HCT116 (cell line): ENCODE measurements around the gene YIPF2. TPM values are rescaled to one million over a fixed set of nuclear protein-coding genes. Genes with fewer than 3 reads are reported as not detected.
"Not testable (repeated sequence)": the region's sequence is repeated elsewhere in the genome, so short reads cannot be mapped to it uniquely, and the experiment has no call there.

Experiments
- ATAC-seq: fragments of 200-7000 bp; cut with Tn5 transposase; 2 replicates; pipeline ENCODE4 v1.9.1; 2020; ENCODE audit warnings: mild to moderate bottlenecking, moderate library complexity
- BruUV-seq: library from RNA; stranded (reverse); fragments of 400-500 nt; replicated peaks from 2 replicates; lab custom pipeline; 2021; lab: Mats Ljungman, UMichigan
- CTCF ChIA-PET: fragments of 300-600 bp; sonication (Branson Sonifier 250); formaldehyde crosslinking; loops from one replicate; lab custom pipeline; 2021; ENCODE audit warnings: antibody characterized with exemption; lab: Charles Lee
- POLR2A ChIA-PET: fragments of 300-600, 350-600 bp; sonication (Branson Sonifier 250); formaldehyde crosslinking; loops from one replicate; lab custom pipeline; 2021; ENCODE audit warnings: antibody characterized with exemption; lab: Charles Lee
- RAD21 ChIA-PET, 2 experiments: fragments of 300-600 bp; sonication (Branson Sonifier 250); formaldehyde crosslinking; loops; one replicate each; lab custom pipeline; 2023; ENCODE audit warnings: low total read pairs in 2 of 2; ENCODE audit not compliant: uncharacterized antibody in 2 of 2, unreplicated experiment in 2 of 2, low non-redundant PET in 1 of 2; lab: Charles Lee
- DNase-seq: peaks from one replicate; pipeline ENCODE4 v3.0.0-alpha.2; 2010; ENCODE audit warnings: low read depth, low spot score
- H2AFZ ChIP-seq: fragments of 200-600 bp; shearing (Covaris generic), sonication (generic); 2 replicates; pipeline ENCODE4 v1.6.1; 2017; ENCODE audit warnings: low read depth, mixed run types, mixed read lengths, antibody characterized with exemption, low read length; ENCODE audit not compliant: poor library complexity, severe bottlenecking
- H3K27ac ChIP-seq: 2 replicates; pipeline ENCODE4 v1.5.1; 2012; ENCODE audit warnings: low read depth, low read length
- H3K27me3 ChIP-seq: fragments of 200-600 bp; sonication (generic); 2 replicates; pipeline ENCODE4 v1.6.1; 2016; ENCODE audit warnings: mixed run types, low read length, mixed read lengths; ENCODE audit not compliant: insufficient read depth
- H3K36me3 ChIP-seq, 2 experiments: fragments of 200-500 bp in 1 of 2; fragments of 200-600 bp in 1 of 2; sonication (Bioruptor generic) in 1 of 2; sonication (generic) in 1 of 2; 2 replicates each; pipeline versions ENCODE4 v1.5.1 to v1.6.1; 2014 to 2016; ENCODE audit warnings: low read length in 2 of 2, inconsistent platforms in 1 of 2, mixed read lengths in 1 of 2, mixed run types in 1 of 2; ENCODE audit not compliant: insufficient read depth in 2 of 2, control insufficient read depth in 1 of 2
- H3K4me1 ChIP-seq, 2 experiments: fragments of 200-600 bp in 1 of 2; sonication (generic) in 1 of 2; 2 replicates each; pipeline versions ENCODE4 v1.5.1 to v1.6.1; 2012 to 2017; ENCODE audit warnings: low read length in 2 of 2, inconsistent platforms in 1 of 2, mild to moderate bottlenecking in 1 of 2, mixed read lengths in 1 of 2, mixed run types in 1 of 2, moderate library complexity in 1 of 2; ENCODE audit not compliant: insufficient read depth in 2 of 2, control insufficient read depth in 1 of 2
- H3K4me2 ChIP-seq: fragments of 200-600 bp; sonication (generic); 2 replicates; pipeline ENCODE4 v1.6.1; 2017; ENCODE audit warnings: mixed run types, low read length, mixed read lengths
- H3K4me3 ChIP-seq, 2 experiments: fragments of 200-600 bp in 1 of 2; sonication (generic) in 1 of 2; replicated peaks in 1 of 2; 2 replicates each; pipeline ENCODE4 v1.5.1; 2011 to 2016; ENCODE audit warnings: low read length in 2 of 2, control low read depth in 1 of 2, low read depth in 1 of 2, mild to moderate bottlenecking in 1 of 2, mixed read lengths in 1 of 2, mixed run types in 1 of 2
- H3K79me2 ChIP-seq: fragments of 200-600 bp; sonication (generic); 2 replicates; pipeline ENCODE4 v1.6.1; 2017; ENCODE audit warnings: mild to moderate bottlenecking, mixed run types, low read length, moderate library complexity, mixed read lengths; ENCODE audit not compliant: insufficient read depth
- H3K9ac ChIP-seq: fragments of 200-600 bp; sonication (generic); 2 replicates; pipeline ENCODE4 v1.6.1; 2016; ENCODE audit warnings: low read length, mixed read lengths
- H3K9me2 ChIP-seq: fragments of 200-600 bp; sonication (generic), shearing (Covaris generic); 2 replicates; pipeline ENCODE4 v1.6.1; 2017; ENCODE audit warnings: mixed run types, mild to moderate bottlenecking, moderate library complexity; ENCODE audit not compliant: insufficient read depth
- H3K9me3 ChIP-seq, 2 experiments: fragments of 200-500 bp in 1 of 2; fragments of 200-600 bp in 1 of 2; sonication (Bioruptor generic) in 1 of 2; sonication (generic) in 1 of 2; 2 replicates each; pipeline ENCODE4 v1.6.1; 2014 to 2017; ENCODE audit warnings: low read length in 2 of 2, mixed read lengths in 2 of 2, inconsistent platforms in 1 of 2, low read depth in 1 of 2, mild to moderate bottlenecking in 1 of 2, mixed run types in 1 of 2, moderate library complexity in 1 of 2; ENCODE audit not compliant: control insufficient read depth in 1 of 2, insufficient read depth in 1 of 2
- H4K20me1 ChIP-seq: fragments of 200-600 bp; sonication (generic), shearing (Covaris generic); 2 replicates; pipeline ENCODE4 v1.6.1; 2017; ENCODE audit warnings: mixed run types, mild to moderate bottlenecking, moderate library complexity; ENCODE audit not compliant: insufficient read depth
- ATF3 ChIP-seq: IDR thresholded peaks from 2 replicates; pipeline ENCODE4 v1.6.1; 2012
- CBX3 ChIP-seq: IDR thresholded peaks from 2 replicates; pipeline ENCODE4 v1.6.1; 2012; ENCODE audit warnings: low read depth
- CEBPB ChIP-seq: IDR thresholded peaks from 2 replicates; pipeline ENCODE4 v1.6.1; 2012; ENCODE audit warnings: low read depth
- CTCF ChIP-seq, 3 experiments: fragments of 200-600 bp in 1 of 3; sonication (generic) in 1 of 3; IDR thresholded peaks in 2 of 3; conservative IDR thresholded peaks in 1 of 3; 2 replicates each; pipeline ENCODE4 v1.5.1; 2012 to 2017; ENCODE audit warnings: low read depth in 2 of 3, low read length in 2 of 3, antibody characterized with exemption in 1 of 3, borderline replicate concordance in 1 of 3, control low read depth in 1 of 3, mild to moderate bottlenecking in 1 of 3, mixed read lengths in 1 of 3, mixed run types in 1 of 3, moderate library complexity in 1 of 3; ENCODE audit not compliant: insufficient read depth in 1 of 3
- EZH2 ChIP-seq: fragments of 200-600 bp; sonication (generic); IDR thresholded peaks from 2 replicates; pipeline ENCODE4 v1.6.1; 2017; ENCODE audit warnings: antibody characterized with exemption, mixed run types
- EZH2phosphoT487 ChIP-seq: fragments of 200-600 bp; IDR thresholded peaks from 2 replicates; pipeline ENCODE4 v1.6.1; 2018; ENCODE audit warnings: antibody characterized with exemption, borderline replicate concordance
- JUND ChIP-seq: IDR thresholded peaks from 2 replicates; pipeline ENCODE4 v1.6.1; 2012
- MAX ChIP-seq: IDR thresholded peaks from 2 replicates; pipeline ENCODE4 v1.6.1; 2012
- SIN3A ChIP-seq: IDR thresholded peaks from 2 replicates; pipeline ENCODE4 v1.6.1; 2012; ENCODE audit warnings: low read depth
- SRF ChIP-seq: IDR thresholded peaks from 2 replicates; pipeline ENCODE4 v1.6.1; 2012; ENCODE audit warnings: low read depth
- TCF7L2 ChIP-seq: IDR thresholded peaks from 2 replicates; pipeline ENCODE4 v1.7.0; 2011; ENCODE audit warnings: borderline replicate concordance, inconsistent platforms; ENCODE audit not compliant: insufficient read depth, insufficient read length; ENCODE audit errors: extremely low read depth
- intact Hi-C: fragments of 100-400 bp; cut with micrococcal nuclease; formaldehyde crosslinking; loops from 2 replicates; pipeline ENCODE4 v1.10.0; 2022
- total RNA-seq: library from RNA; stranded (reverse); gene quantifications from one replicate; pipeline ENCODE4 v1.2.1, GENCODE V29; 2021; ENCODE audit not compliant: unreplicated experiment

Gene YIPF2
- total RNA-seq, 1 experiment from 2014 or later: 44.7 TPM

- TF ChIP-seq ATF3 (no peak), EZH2phosphoT487 (no peak), CTCF (IDR thresholded peaks at IDR 0.05 in 2 of 3, conservative IDR thresholded peaks at IDR 0.05 in 1 of 3; ENCODE audit: borderline replicate concordance in 1 of 3, insufficient read depth in 1 of 3, low read depth in 2 of 3, low read length in 2 of 3) (no peak), JUND (no peak), SIN3A (no peak), CEBPB (no peak), TCF7L2 (no peak), EZH2 (no peak), CBX3 (no peak), MAX (no peak), SRF (no peak)
Measured at GRCh38 chr19:10945264-10945663, 16.8 kb upstream of the YIPF2 start (continued).

- POLR2A ChIA-PET, intact Hi-C loops, H3K9ac ChIP-seq, RAD21 ChIA-PET, H3K4me2 ChIP-seq, H3K4me3 ChIP-seq, H2AFZ ChIP-seq, H3K27me3 ChIP-seq, H3K9me3 ChIP-seq, H3K27ac ChIP-seq, H3K36me3 ChIP-seq, BruUV-seq, ATAC-seq, DNase-seq, H3K79me2 ChIP-seq, H4K20me1 ChIP-seq, H3K9me2 ChIP-seq: not testable (repeated sequence)
- CTCF ChIA-PET: interaction anchor here (0.6 kb wide), 1 partner anchor 144 kb away, joined by 3 read pairs; no protein-coding TSS in a partner anchor
- H3K4me1 ChIP-seq: peaks cover 17 to 49% of the 10 kb centered on the region in 2 experiments
Measured at GRCh38 chr19:10943412-10943811, 15.0 kb upstream of the YIPF2 start.

GRCh38 chr19:10941649-10942048 lies 13.2 kb upstream of the YIPF2 start:
- ATAC-seq, H3K79me2 ChIP-seq, DNase-seq, H3K9me2 ChIP-seq, H3K27me3 ChIP-seq, BruUV-seq, H3K9me3 ChIP-seq, H3K4me3 ChIP-seq, intact Hi-C loops, H3K9ac ChIP-seq, H4K20me1 ChIP-seq, H3K27ac ChIP-seq, H3K36me3 ChIP-seq: not testable (repeated sequence)
- H2AFZ ChIP-seq: peak overlapping the region; percentile 52
- ChIA-PET CTCF (interaction anchor here (0.6 to 1.7 kb wide), 16 partner anchors 9 to 439 kb away, joined by 3 to 18 read pairs (median 4); partner anchors contain the start of gene LDLR), RAD21 (interaction anchor here in 1 of 2 experiments (0.7 kb wide), 1 partner anchor 49 kb away, joined by 3 read pairs; no protein-coding TSS in a partner anchor), POLR2A (interaction anchor here (0.7 to 1.3 kb wide), 2 partner anchors 12 to 27 kb away, joined by 3 to 4 read pairs; no protein-coding TSS in a partner anchor)
- H3K4me2 ChIP-seq: peak overlapping the region; percentile 65; the same call in 1 of the 2 replicates
- peaks cover 18 to 45% of the 10 kb centered on the region in 2 experiments for H3K4me1 ChIP-seq
